ENCODE results near the gene TMEM82. TPM values are rescaled to one million over a fixed set of nuclear protein-coding genes. Genes with fewer than 3 reads are reported as not detected.

TMEM82 gene
- total RNA-seq, 2 experiments from 2014 or later, result not detected

DNA sequence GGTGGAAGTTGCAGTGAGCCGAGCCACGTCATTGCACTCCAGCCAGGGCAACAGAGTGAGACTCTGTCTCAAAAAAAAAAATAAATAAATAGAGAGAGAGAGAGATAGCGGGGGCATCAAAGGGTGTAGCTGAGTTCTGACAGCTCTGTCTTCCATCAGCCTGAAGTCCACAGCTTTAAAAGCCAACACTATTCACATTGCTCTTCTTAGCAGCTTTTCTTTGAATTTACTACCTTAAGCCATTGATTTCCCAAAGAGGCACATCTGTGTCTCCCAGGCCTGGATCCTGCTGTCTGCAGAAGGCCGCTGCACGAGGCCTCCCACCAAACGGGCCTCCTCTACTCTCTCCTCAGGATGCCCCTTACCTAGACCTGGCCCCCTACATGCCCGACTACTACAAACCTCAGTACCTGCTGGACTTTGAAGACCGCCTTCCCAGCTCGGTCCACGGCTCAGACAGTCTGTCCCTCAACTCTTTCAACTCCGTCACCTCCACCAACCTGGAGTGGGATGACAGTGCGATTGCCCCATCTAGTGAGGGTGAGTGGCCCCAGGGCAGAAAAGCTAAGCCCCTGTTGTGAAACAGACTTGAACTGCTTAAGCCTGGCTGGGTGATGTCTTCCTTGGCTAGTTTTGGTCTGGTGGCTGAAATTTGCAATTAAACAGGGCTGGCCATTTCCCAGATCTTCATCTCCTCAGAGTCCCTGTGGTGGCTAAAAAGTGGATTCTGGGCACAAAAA is 22.7 kb upstream of the TMEM82 start:
- H3K36me3 Mint-ChIP-seq (ENCODE audit: low read depth), result peaks cover 68% of the 10 kb centered on the region
- POLR2A ChIA-PET, result no interaction called here

DNA sequence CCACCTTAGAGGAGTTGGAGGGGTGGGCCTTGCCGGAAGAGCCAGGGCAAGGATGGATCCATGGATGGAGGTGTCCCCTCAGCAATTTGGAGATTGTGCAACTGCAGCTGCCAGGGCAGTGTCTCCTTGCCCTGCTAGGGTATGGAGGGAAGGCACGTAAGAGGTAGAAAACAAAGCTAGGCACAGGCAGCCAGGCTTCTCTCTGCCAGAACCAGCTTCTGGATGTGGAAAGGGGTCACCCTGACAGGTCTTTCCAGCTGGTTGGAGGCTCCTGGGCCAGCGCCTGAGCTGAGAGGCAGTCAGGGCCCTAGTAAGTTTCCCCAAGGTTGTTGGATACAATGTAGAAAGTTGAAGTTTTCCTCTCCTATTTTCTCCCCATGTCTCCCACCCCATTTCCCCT is 21.4 kb upstream of the TMEM82 start:
- ChIA-PET CTCF (no interaction called here), POLR2A (no interaction called here)
- DNase-seq, result no peak
- H3K27me3 Mint-ChIP-seq, result no peaks in the 10 kb centered on the region
- TF ChIP-seq, protein P1, sequence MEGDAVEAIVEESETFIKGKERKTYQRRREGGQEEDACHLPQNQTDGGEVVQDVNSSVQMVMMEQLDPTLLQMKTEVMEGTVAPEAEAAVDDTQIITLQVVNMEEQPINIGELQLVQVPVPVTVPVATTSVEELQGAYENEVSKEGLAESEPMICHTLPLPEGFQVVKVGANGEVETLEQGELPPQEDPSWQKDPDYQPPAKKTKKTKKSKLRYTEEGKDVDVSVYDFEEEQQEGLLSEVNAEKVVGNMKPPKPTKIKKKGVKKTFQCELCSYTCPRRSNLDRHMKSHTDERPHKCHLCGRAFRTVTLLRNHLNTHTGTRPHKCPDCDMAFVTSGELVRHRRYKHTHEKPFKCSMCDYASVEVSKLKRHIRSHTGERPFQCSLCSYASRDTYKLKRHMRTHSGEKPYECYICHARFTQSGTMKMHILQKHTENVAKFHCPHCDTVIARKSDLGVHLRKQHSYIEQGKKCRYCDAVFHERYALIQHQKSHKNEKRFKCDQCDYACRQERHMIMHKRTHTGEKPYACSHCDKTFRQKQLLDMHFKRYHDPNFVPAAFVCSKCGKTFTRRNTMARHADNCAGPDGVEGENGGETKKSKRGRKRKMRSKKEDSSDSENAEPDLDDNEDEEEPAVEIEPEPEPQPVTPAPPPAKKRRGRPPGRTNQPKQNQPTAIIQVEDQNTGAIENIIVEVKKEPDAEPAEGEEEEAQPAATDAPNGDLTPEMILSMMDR (IDR thresholded peaks at IDR 0.05), result no peak
- H3K27ac Mint-ChIP-seq, result no peak overlapping the region
- H3K4me3 Mint-ChIP-seq, result no peak overlapping the region
- no peaks in the 10 kb centered on the region for H3K9me3 ChIP-seq (ENCODE audit: control insufficient read depth in 1 of 2, insufficient read depth in 1 of 2, low read length in 2 of 2)
- H3K4me1 ChIP-seq (ENCODE audit: insufficient read depth, low read length), result no peaks in the 10 kb centered on the region
- H3K36me3 ChIP-seq (ENCODE audit: insufficient read depth, low read length), result peaks cover 81% of the 10 kb centered on the region
- peaks cover 62% of the 10 kb centered on the region for H3K36me3 Mint-ChIP-seq (ENCODE audit: low read depth)
- no peak overlapping the region for H3K27ac ChIP-seq (ENCODE audit: low read depth in 1 of 2, low read length in 2 of 2)
- intact Hi-C loops (cut with DNase I, micrococcal nuclease), result no loop called here
- no peak overlapping the region for H3K4me3 ChIP-seq (ENCODE audit: low read length)
- no peak for ATAC-seq (ENCODE audit: poor library complexity)
- H3K27me3 ChIP-seq (ENCODE audit: control insufficient read depth in 1 of 2, insufficient read depth in 2 of 2, low read length in 2 of 2), result no peaks in the 10 kb centered on the region
- H3K9me3 Mint-ChIP-seq, result no peaks in the 10 kb centered on the region
- no peaks in the 10 kb centered on the region for H3K4me1 Mint-ChIP-seq (ENCODE audit: low read depth)

More for the DNA sequence above, 22.7 kb upstream of the TMEM82 start:
- Histone ChIP-seq H3K4me1 (ENCODE audit: insufficient read depth, low read length) (no peaks in the 10 kb centered on the region), H3K27me3 (ENCODE audit: control insufficient read depth in 1 of 2, insufficient read depth in 2 of 2, low read length in 2 of 2) (no peaks in the 10 kb centered on the region), H3K4me3 (ENCODE audit: low read length) (no peak overlapping the region), H3K36me3 (ENCODE audit: insufficient read depth, low read length) (peaks cover 71% of the 10 kb centered on the region), H3K27ac (ENCODE audit: low read depth in 1 of 2, low read length in 2 of 2) (no peak overlapping the region), H3K9me3 (ENCODE audit: control insufficient read depth in 1 of 2, insufficient read depth in 1 of 2, low read length in 2 of 2) (no peaks in the 10 kb centered on the region)
- Mint-ChIP-seq H3K27me3 (no peaks in the 10 kb centered on the region), H3K4me1 (ENCODE audit: low read depth) (no peaks in the 10 kb centered on the region), H3K4me3 (no peak overlapping the region), H3K27ac (no peak overlapping the region), H3K9me3 (no peaks in the 10 kb centered on the region)
- no peak for ATAC-seq (ENCODE audit: poor library complexity)
- DNase-seq, result peak in 1 of 14 experiments; percentile 18
- TF ChIP-seq, protein P1 (IDR thresholded peaks at IDR 0.05), result no peak
- intact Hi-C loops (cut with DNase I, micrococcal nuclease), result no loop called here
- CTCF ChIA-PET, result no interaction called here

DNA sequence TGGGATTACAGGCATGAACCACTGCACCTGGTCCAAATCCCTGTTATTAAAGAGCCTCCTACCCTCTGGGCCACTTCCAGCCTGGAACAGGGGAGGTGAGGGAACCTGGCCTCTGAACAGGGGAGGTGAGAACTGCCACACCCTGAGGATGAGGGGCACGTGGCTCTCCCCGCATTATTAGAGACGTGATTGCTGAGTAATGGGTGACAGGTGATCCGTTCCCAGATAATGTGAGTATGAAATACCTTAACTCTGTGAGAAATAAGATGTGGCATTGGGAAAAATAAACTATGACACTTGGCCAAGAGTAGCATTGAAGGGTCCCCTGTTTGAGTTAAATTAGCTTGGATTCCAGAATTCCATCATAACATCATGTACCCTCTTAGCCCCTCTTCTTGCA is 19.9 kb upstream of the TMEM82 start:
- Histone ChIP-seq H3K4me1 (ENCODE audit: insufficient read depth, low read length) (no peaks in the 10 kb centered on the region), H3K9me3 (ENCODE audit: control insufficient read depth in 1 of 2, insufficient read depth in 1 of 2, low read length in 2 of 2) (no peaks in the 10 kb centered on the region), H3K27me3 (ENCODE audit: control insufficient read depth in 1 of 2, insufficient read depth in 2 of 2, low read length in 2 of 2) (no peaks in the 10 kb centered on the region), H3K27ac (ENCODE audit: low read depth in 1 of 2, low read length in 2 of 2) (no peak overlapping the region), H3K4me3 (ENCODE audit: low read length) (no peak overlapping the region), H3K36me3 (ENCODE audit: insufficient read depth, low read length) (peaks cover 81% of the 10 kb centered on the region)
- no peak for DNase-seq
- H3K36me3 Mint-ChIP-seq (ENCODE audit: low read depth), result peaks cover 61% of the 10 kb centered on the region
- TF ChIP-seq, protein P1 (IDR thresholded peaks at IDR 0.05), result no peak
- intact Hi-C loops (cut with DNase I, micrococcal nuclease), result no loop called here
- no peaks in the 10 kb centered on the region for H3K27me3 Mint-ChIP-seq
- ATAC-seq (ENCODE audit: poor library complexity), result no peak
- H3K9me3 Mint-ChIP-seq, result no peaks in the 10 kb centered on the region
- ChIA-PET CTCF (no interaction called here), POLR2A (no interaction called here)
- no peaks in the 10 kb centered on the region for H3K4me1 Mint-ChIP-seq (ENCODE audit: low read depth)
- H3K4me3 Mint-ChIP-seq, result no peak overlapping the region
- no peak overlapping the region for H3K27ac Mint-ChIP-seq

Measured in CD4-positive, alpha-beta T cell (primary cell).